ENCODE results near the gene TCIRG1. TPM values are rescaled to one million over a fixed set of nuclear protein-coding genes. Genes with fewer than 3 reads are reported as not detected.

Gene TCIRG1
- total RNA-seq, 4 donors from 2014 or later = 61.6 to 124 (median 81.4) TPM

DNA sequence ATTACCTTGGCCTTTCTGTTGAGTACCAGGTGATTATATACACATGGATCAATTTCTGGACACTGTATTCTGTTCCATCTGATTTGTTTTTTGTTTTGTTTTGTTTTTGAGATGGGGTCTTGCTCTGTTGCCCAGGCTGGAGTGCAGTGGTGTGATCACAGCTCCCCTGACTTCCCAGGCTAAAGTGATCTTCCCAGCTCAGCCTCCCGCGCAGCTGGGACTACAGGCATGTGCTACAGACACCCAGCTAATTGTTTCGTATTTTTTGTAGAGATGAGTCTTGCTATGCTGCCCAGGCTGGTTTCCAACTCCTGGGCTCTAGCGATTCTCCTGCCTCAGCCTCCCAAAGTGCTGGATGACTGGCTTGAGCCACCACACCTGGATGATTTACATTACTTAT lies 19.0 kb downstream of the TCIRG1 start:
- Histone ChIP-seq H3K36me3 (peaks cover 16 to 71% (median 40%) of the 10 kb centered on the region in 4 donors), H3K9me3 (no peaks in the 10 kb centered on the region), H3K27me3 (no peaks in the 10 kb centered on the region), H3K4me3 (no peak overlapping the region), H3K4me1 (no peaks in the 10 kb centered on the region), H3K27ac (replicated peaks in 1 of 4) (no peak overlapping the region)
- WGBS = 91% methylated on average over 4 of the region's 4 CpGs
- TF ChIP-seq CTCF (IDR thresholded peaks at IDR 0.05) = no peak
- DNase-seq (ENCODE audit: extremely low spot score) = no peak
- intact Hi-C loops (cut with DNase I) = no loop called here

DNA sequence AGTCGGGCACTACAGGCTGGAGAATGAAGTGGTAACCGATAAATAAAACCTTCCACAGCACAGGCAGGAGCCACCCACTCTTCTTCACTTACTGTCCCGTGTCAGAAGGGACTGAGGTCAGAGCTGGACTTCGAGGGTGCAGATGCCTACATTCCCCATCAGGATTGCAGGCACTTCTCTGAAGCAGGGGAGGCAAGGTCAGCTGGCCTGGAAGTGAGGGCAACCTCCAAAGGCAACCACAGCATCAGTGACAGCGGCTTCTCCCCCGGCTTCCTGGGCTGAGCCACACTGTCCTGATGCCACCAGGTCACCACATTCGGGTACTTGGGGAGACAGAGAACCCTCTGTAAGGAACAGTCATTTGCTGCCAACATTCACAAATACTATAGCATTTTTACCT lies 22.7 kb downstream of the TCIRG1 start:
- intact Hi-C loops (cut with DNase I) = no loop called here
- Histone ChIP-seq H3K9me3 (no peaks in the 10 kb centered on the region), H3K4me3 (no peak overlapping the region), H3K4me1 (no peaks in the 10 kb centered on the region), H3K27ac (replicated peaks in 1 of 4) (no peak overlapping the region), H3K36me3 (peaks cover 35 to 88% (median 69%) of the 10 kb centered on the region in 4 donors), H3K27me3 (no peaks in the 10 kb centered on the region)
- TF ChIP-seq POLR2AphosphoS5 (IDR thresholded peaks at IDR 0.05) = no peak
- no peak for DNase-seq (ENCODE audit: extremely low spot score)
- WGBS = 92% methylated on average over 7 of the region's 7 CpGs

- H3K27me3 ChIP-seq = no peaks in the 10 kb centered on the region
- H3K36me3 ChIP-seq = peaks cover 57 to 97% (median 91%) of the 10 kb centered on the region in 4 donors
- TF ChIP-seq POLR2AphosphoS5 (IDR thresholded peaks at IDR 0.05) (no peak), CTCF (IDR thresholded peaks at IDR 0.05) (no peak), POLR2A (IDR thresholded peaks at IDR 0.05; ENCODE audit: low read depth) (no peak), EP300 (IDR thresholded peaks at IDR 0.05) (no peak)
- no peaks in the 10 kb centered on the region for H3K9me3 ChIP-seq
- no peaks in the 10 kb centered on the region for H3K4me1 ChIP-seq
- no peak for DNase-seq (ENCODE audit: extremely low spot score)
- H3K27ac ChIP-seq (replicated peaks in 1 of 4) = no peak overlapping the region
- intact Hi-C loops (cut with DNase I) = no loop called here
- 82% methylated on average over 2 of the region's 2 CpGs for WGBS
- H3K4me3 ChIP-seq = no peak overlapping the region
These were observed 26.1 kb downstream of the TCIRG1 start for GRCh38 chr11:68064926-68065325.

DNA sequence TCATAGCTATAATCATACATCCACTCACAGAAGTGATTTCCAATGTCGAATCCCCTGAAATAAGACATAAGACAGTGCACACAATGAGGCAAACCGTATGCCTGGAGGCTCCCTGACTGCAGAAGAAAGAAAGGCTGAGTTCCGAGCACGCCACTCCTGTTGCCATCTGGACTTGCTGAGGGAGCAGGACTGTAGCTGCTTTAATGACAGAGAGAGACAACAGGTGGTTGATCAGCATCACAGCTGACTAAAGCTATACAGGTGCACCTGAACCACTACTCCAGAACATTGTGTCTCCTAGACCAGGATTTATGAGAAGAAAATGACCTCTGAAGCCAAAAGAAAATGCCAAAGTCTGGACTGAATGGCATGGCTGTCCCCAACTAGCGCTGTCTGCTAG lies 27.0 kb downstream of the TCIRG1 start:
- no peaks in the 10 kb centered on the region for H3K27me3 ChIP-seq
- no peak overlapping the region for H3K4me3 ChIP-seq
- DNase-seq (ENCODE audit: extremely low spot score) = no peak
- H3K9me3 ChIP-seq = no peaks in the 10 kb centered on the region
- peaks cover 63 to 98% (median 95%) of the 10 kb centered on the region in 4 donors for H3K36me3 ChIP-seq
- no peak for TF ChIP-seq CTCF (IDR thresholded peaks at IDR 0.05)
- WGBS = 90% methylated on average over 5 of the region's 5 CpGs
- H3K27ac ChIP-seq (replicated peaks in 1 of 4) = no peak overlapping the region
- intact Hi-C loops (cut with DNase I) = no loop called here
- no peaks in the 10 kb centered on the region for H3K4me1 ChIP-seq

DNA sequence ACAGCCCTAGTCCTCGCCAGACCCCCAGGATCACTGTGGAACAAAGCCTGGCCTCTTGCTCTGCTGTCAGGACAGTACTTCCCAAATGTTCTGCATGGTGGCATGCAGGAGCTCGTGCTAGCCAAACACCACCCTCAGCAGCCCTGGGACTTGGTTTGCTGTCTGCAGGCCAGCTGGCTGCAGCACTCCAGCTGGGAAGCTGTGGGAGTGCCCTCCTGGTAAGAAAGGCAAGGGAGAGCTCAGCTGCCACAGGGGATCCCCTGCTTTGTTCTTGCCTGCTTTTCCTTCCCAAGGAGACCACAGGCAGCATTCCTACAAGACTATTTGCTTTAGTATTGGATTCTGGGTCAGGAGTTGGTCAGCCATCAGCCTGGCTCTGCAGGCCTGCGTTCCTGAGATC lies 27.9 kb downstream of the TCIRG1 start:
- Histone ChIP-seq H3K36me3 (peaks cover 57 to 99% (median 96%) of the 10 kb centered on the region in 4 donors), H3K27ac (replicated peaks in 1 of 4) (no peak overlapping the region), H3K27me3 (no peaks in the 10 kb centered on the region), H3K9me3 (no peaks in the 10 kb centered on the region), H3K4me1 (no peaks in the 10 kb centered on the region), H3K4me3 (no peak overlapping the region)
- TF ChIP-seq EP300 (IDR thresholded peaks at IDR 0.05) (no peak), POLR2A (IDR thresholded peaks at IDR 0.05; ENCODE audit: low read depth) (no peak), POLR2AphosphoS5 (IDR thresholded peaks at IDR 0.05) (no peak), CTCF (IDR thresholded peaks at IDR 0.05) (no peak)
- no peak for DNase-seq (ENCODE audit: extremely low spot score)
- intact Hi-C loops (cut with DNase I) = no loop called here
- WGBS = 82% methylated on average over 2 of the region's 3 CpGs
